OCI-LY1 (cell line): ENCODE measurements around the gene BMPR1B.

Experiments
- H2AFZ ChIP-seq: fragments of 200-600 bp; sonication (generic), shearing (Covaris generic); 2 replicates; pipeline ENCODE4 v1.6.0; 2014; ENCODE audit warnings: antibody characterized with exemption, mild to moderate bottlenecking, low read length
- H3F3A ChIP-seq: fragments of 200-600 bp; sonication (generic), shearing (Covaris generic); 2 replicates; pipeline ENCODE4 v1.6.0; 2014; ENCODE audit warnings: mild to moderate bottlenecking, antibody characterized with exemption, low read length, moderate library complexity; ENCODE audit not compliant: insufficient read depth
- H3K27ac ChIP-seq: fragments of 200-600 bp; sonication (generic); 2 replicates; pipeline ENCODE4 v1.5.1; 2014; ENCODE audit warnings: low read length, mixed run types, mild to moderate bottlenecking, low read depth; ENCODE audit not compliant: poor library complexity, severe bottlenecking
- H3K27me3 ChIP-seq: fragments of 200-600 bp; sonication (generic); 2 replicates; pipeline ENCODE4 v1.6.0; 2014; ENCODE audit warnings: antibody characterized with exemption, mild to moderate bottlenecking, low read length, moderate library complexity; ENCODE audit not compliant: insufficient read depth
- H3K36me3 ChIP-seq: fragments of 200-600 bp; sonication (generic); 2 replicates; pipeline ENCODE4 v1.6.1; 2014; ENCODE audit warnings: mild to moderate bottlenecking, antibody characterized with exemption, low read length, moderate library complexity, mixed read lengths; ENCODE audit not compliant: insufficient read depth
- H3K4me1 ChIP-seq: fragments of 200-600 bp; sonication (generic); 2 replicates; pipeline ENCODE4 v1.5.1; 2014; ENCODE audit warnings: mild to moderate bottlenecking, low read length, moderate library complexity; ENCODE audit not compliant: insufficient read depth, severe bottlenecking
- H3K4me2 ChIP-seq: fragments of 200-600 bp; sonication (generic), shearing (Covaris generic); 2 replicates; pipeline ENCODE4 v1.6.1; 2014; ENCODE audit warnings: low read length
- H3K4me3 ChIP-seq: fragments of 200-600 bp; sonication (generic); 2 replicates; pipeline ENCODE4 v1.5.1; 2014; ENCODE audit warnings: low read length, low read depth, mild to moderate bottlenecking, mixed read lengths; ENCODE audit not compliant: poor library complexity, severe bottlenecking
- H3K79me2 ChIP-seq: fragments of 200-600 bp; shearing (Covaris generic); 2 replicates; pipeline ENCODE4 v1.6.1; 2016; ENCODE audit warnings: mixed run types, low read length, mixed read lengths; ENCODE audit not compliant: insufficient read depth
- H3K9ac ChIP-seq: fragments of 200-600 bp; sonication (generic), shearing (Covaris generic); 2 replicates; pipeline ENCODE4 v1.6.1; 2014; ENCODE audit warnings: mild to moderate bottlenecking, low read length, mixed read lengths
- H3K9me2 ChIP-seq: fragments of 200-600 bp; sonication (generic), shearing (Covaris generic); 2 replicates; pipeline ENCODE4 v1.6.1; 2014; ENCODE audit warnings: low read depth, mild to moderate bottlenecking, low read length, mixed read lengths
- H3K9me3 ChIP-seq: fragments of 200-600 bp; shearing (Covaris generic); 2 replicates; pipeline ENCODE4 v1.6.1; 2014; ENCODE audit warnings: low read length, mixed read lengths
- H4K20me1 ChIP-seq: fragments of 200-600 bp; sonication (generic), shearing (Covaris generic); 2 replicates; pipeline ENCODE4 v1.6.0; 2016; ENCODE audit warnings: mild to moderate bottlenecking, low read length; ENCODE audit not compliant: insufficient read depth
- CTCF ChIP-seq: fragments of 200-600 bp; sonication (generic), shearing (Covaris generic); IDR thresholded peaks from 2 replicates; pipeline ENCODE4 v1.5.1; 2017; ENCODE audit warnings: mild to moderate bottlenecking, antibody characterized with exemption, low read length, moderate library complexity, mixed read lengths
- EZH2 ChIP-seq: fragments of 200-600 bp; sonication (generic), shearing (Covaris generic); IDR thresholded peaks from 2 replicates; pipeline ENCODE4 v1.8.0; 2017; ENCODE audit warnings: borderline replicate concordance, mixed run types, mild to moderate bottlenecking, antibody characterized with exemption, low read length, moderate library complexity, mixed read lengths

The BMPR1B gene

GRCh38 chr4:95141361-95141760 is 383.6 kb downstream of the BMPR1B start:
- no peak for TF ChIP-seq EZH2
- no peak for TF ChIP-seq CTCF
- H3K79me2 ChIP-seq, result no peaks in the 10 kb centered on the region
- H3K4me3 ChIP-seq, result no peak overlapping the region
- H4K20me1 ChIP-seq, result no peaks in the 10 kb centered on the region
- no peaks in the 10 kb centered on the region for H3K36me3 ChIP-seq
- no peaks in the 10 kb centered on the region for H3K27me3 ChIP-seq
- no peak overlapping the region for H3K9ac ChIP-seq
- no peaks in the 10 kb centered on the region for H3K9me2 ChIP-seq
- H3K4me1 ChIP-seq, result no peaks in the 10 kb centered on the region
- no peak overlapping the region for H2AFZ ChIP-seq
- H3K4me2 ChIP-seq, result no peak overlapping the region
- no peaks in the 10 kb centered on the region for H3K9me3 ChIP-seq
- H3F3A ChIP-seq, result no peaks in the 10 kb centered on the region
- no peak overlapping the region for H3K27ac ChIP-seq

DNA sequence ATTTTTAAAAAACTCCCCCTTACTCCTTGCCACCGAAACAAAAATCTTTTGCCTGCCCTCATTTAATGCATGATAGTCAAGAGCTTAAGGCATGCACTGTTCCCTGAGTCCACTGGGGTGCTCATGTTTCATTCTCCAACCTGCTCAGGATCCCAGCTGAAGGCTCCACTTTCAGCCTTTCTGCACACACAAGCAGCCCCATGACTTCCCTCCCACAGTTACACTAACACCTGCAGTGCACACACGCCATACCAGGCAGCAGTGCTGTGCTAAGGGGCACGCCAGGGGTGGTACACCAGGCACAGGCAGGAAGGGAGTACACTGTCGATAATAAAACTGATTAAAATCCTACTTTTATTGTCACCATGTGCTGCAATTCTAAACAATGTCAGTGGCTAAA is 385.2 kb downstream of the BMPR1B start:
- no peaks in the 10 kb centered on the region for H3K9me2 ChIP-seq
- H2AFZ ChIP-seq, result no peak overlapping the region
- H4K20me1 ChIP-seq, result no peaks in the 10 kb centered on the region
- H3K27me3 ChIP-seq, result no peaks in the 10 kb centered on the region
- H3K9ac ChIP-seq, result no peak overlapping the region
- no peaks in the 10 kb centered on the region for H3F3A ChIP-seq
- H3K79me2 ChIP-seq, result no peaks in the 10 kb centered on the region
- TF ChIP-seq CTCF (no peak), EZH2 (no peak)
- H3K9me3 ChIP-seq, result no peaks in the 10 kb centered on the region
- H3K36me3 ChIP-seq, result no peaks in the 10 kb centered on the region
- no peak overlapping the region for H3K27ac ChIP-seq
- no peak overlapping the region for H3K4me2 ChIP-seq
- no peaks in the 10 kb centered on the region for H3K4me1 ChIP-seq
- H3K4me3 ChIP-seq, result no peak overlapping the region

DNA sequence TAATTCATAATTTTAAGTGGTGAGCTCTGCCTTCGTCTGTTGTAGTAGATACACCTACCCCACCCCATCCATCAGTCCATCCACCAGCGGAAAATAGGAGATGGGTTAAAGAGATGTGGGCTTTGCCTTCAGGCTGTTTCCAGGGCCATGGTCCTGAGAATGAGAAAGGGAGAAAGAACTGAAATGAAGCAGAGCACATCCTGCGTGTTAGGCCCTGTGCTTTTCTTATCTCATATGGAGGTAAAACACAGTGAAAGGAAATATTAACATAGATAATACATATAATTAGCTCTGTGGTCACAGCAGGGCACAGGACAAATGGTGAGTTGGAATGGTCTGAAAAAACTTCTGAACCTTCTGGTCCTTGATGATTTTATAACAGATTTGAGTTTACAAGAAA is 393.5 kb downstream of the BMPR1B start:
- no peaks in the 10 kb centered on the region for H3K9me2 ChIP-seq
- no peaks in the 10 kb centered on the region for H3K27me3 ChIP-seq
- no peak for TF ChIP-seq CTCF
- no peak for TF ChIP-seq EZH2
- no peaks in the 10 kb centered on the region for H3K36me3 ChIP-seq
- H3F3A ChIP-seq, result no peaks in the 10 kb centered on the region
- no peak overlapping the region for H3K27ac ChIP-seq
- no peak overlapping the region for H2AFZ ChIP-seq
- H3K9ac ChIP-seq, result no peak overlapping the region
- H3K4me2 ChIP-seq, result no peak overlapping the region
- H3K79me2 ChIP-seq, result no peaks in the 10 kb centered on the region
- no peak overlapping the region for H3K4me3 ChIP-seq
- H3K9me3 ChIP-seq, result no peaks in the 10 kb centered on the region
- H4K20me1 ChIP-seq, result no peaks in the 10 kb centered on the region
- no peaks in the 10 kb centered on the region for H3K4me1 ChIP-seq
